ENCODE data around the gene ZNF710. TPM values are rescaled to one million over a fixed set of nuclear protein-coding genes. Genes with fewer than 3 reads are reported as not detected.
A peak's percentile ranks its signal among the peaks of the same experiment; 100 is the strongest.

Gene ZNF710
- total RNA-seq, 1 experiment from 2014 or later: 40.7 TPM

- H3K9me3 ChIP-seq (ENCODE audit: control insufficient read depth, low read depth, low read length): no peaks in the 10 kb centered on the region
- Mint-ChIP-seq H3K27me3 (ENCODE audit: low read depth) (no peaks in the 10 kb centered on the region), H3K36me3 (ENCODE audit: insufficient read depth in 1 of 3, low read depth in 3 of 3) (0 out of 7 replicates have a peak, but pooled peaks cover 0 to 4% (median 0%) of the 10 kb centered on the region in 3 experiments), H3K4me3 (no peak overlapping the region), H3K27ac (peak overlapping the region in 2 of 3 experiments; percentile 40 to 86; a peak in 3 of 7 replicates), H3K9me3 (no peaks in the 10 kb centered on the region), H3K4me1 (peaks cover 36 to 41% of the 10 kb centered on the region in 2 experiments)
- H2BK5ac ChIP-seq (ENCODE audit: insufficient read length, low read length): no peak overlapping the region
- H3K27ac ChIP-seq (ENCODE audit: insufficient read length, low read depth, low read length): no peak overlapping the region
- H3K4me2 ChIP-seq (ENCODE audit: insufficient read depth, insufficient read length, low read length): no peak overlapping the region
- no peak overlapping the region for H3K9ac ChIP-seq (ENCODE audit: extremely low read depth, insufficient read length, low read length)
- no peak overlapping the region for H3T11ph ChIP-seq (ENCODE audit: low read length)
- H2BK15ac ChIP-seq (ENCODE audit: low read depth, low read length): no peak overlapping the region
- H4K5ac ChIP-seq (ENCODE audit: insufficient read length, low read depth, low read length): no peak overlapping the region
- DNase-seq: no peak
- no CpG with 5 or more reads among the region's 7 CpGs for WGBS (ENCODE audit: extremely low coverage, insufficient read length, low lambda C conversion rate)
- no peak overlapping the region for H3K18ac ChIP-seq (ENCODE audit: insufficient read length, low read depth, low read length)
- H3K23me2 ChIP-seq (ENCODE audit: insufficient read length, low read depth, low read length, poor library complexity, severe bottlenecking): no peaks in the 10 kb centered on the region
- no peak overlapping the region for H3K14ac ChIP-seq (ENCODE audit: insufficient read depth, low read length)
- no peak overlapping the region for H2AFZ ChIP-seq (ENCODE audit: low read length)
- H2BK12ac ChIP-seq (ENCODE audit: insufficient read length, low read depth, low read length): no peak overlapping the region
- no peak overlapping the region for H2BK120ac ChIP-seq (ENCODE audit: low read depth, low read length, poor library complexity, severe bottlenecking)
- H2AK5ac ChIP-seq (ENCODE audit: insufficient read length, low read length): no peak overlapping the region
- H2BK20ac ChIP-seq (ENCODE audit: low read depth, low read length, poor library complexity, severe bottlenecking): no peak overlapping the region
- H3K79me1 ChIP-seq (ENCODE audit: insufficient read depth, low read depth, low read length, poor library complexity, severe bottlenecking): no peaks in the 10 kb centered on the region
- H3K4me1 ChIP-seq (ENCODE audit: insufficient read depth, low read length): 0 out of 2 replicates have a peak, but pooled peaks cover 2% of the 10 kb centered on the region
- no peak for TF ChIP-seq CTCF (conservative IDR thresholded peaks at IDR 0.05)
- H4K8ac ChIP-seq (replicated peaks; ENCODE audit: insufficient read length, low read depth, low read length): no peak overlapping the region
- no peaks in the 10 kb centered on the region; the same call in 1 of the 2 replicates for H3K79me2 ChIP-seq (ENCODE audit: insufficient read depth, low read length)
- no peak overlapping the region for H3K4ac ChIP-seq (ENCODE audit: low read depth, low read length)
- no peaks in the 10 kb centered on the region for H3K27me3 ChIP-seq (ENCODE audit: insufficient read depth, low read length)
- no peak overlapping the region for H4K91ac ChIP-seq (ENCODE audit: insufficient read length, low read depth, low read length)
- no peak overlapping the region for H3K56ac ChIP-seq (ENCODE audit: insufficient read length, low read depth, low read length)
- no peak overlapping the region for H3K23ac ChIP-seq (ENCODE audit: insufficient read length, low read depth, low read length)
- peaks cover 2% of the 10 kb centered on the region for H4K20me1 ChIP-seq (ENCODE audit: control insufficient read depth, insufficient read depth, insufficient read length)
Measured at GRCh38 chr15:90055182-90055581, 54.1 kb downstream of the ZNF710 start.
